Measurements from ENCODE around the gene GPR108.
"Not testable (repeated sequence)": the region's sequence is repeated elsewhere in the genome, so short reads cannot be mapped to it uniquely, and the experiment has no call there.

The GPR108 gene

DNA sequence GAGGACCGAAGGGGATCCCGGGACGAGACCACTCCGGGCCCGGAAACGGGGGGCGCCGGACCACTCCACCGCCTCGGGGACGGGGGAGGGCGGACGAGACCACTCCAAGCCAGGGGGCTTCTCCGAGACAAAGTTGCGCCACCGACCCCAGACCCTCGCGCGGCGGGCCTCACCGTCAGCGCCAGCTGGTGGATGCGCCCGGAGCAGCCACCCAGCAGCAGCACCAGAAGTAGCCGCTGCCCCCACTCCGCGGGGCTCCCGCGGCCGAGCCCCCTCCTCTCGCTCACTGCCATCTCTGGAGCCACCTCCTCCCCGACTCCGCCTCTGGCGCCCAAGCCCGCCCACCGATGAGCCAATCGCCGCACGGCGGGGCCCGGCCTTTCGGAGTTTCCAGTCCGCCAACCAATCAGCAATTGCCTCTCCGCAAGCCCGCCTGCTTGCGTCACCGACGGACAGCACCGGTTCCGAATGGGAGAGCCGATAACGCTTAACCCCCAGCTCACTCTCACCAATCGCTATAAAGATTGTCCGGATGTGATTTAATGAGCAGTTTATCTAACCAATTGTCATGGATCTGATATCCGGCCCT lies at the start of gene GPR108:
GPR108 (minus strand) TSS at position 297 of the 589 bp plus-strand sequence; CDS start at position 293, 4 bp downstream.
- DNase-seq (ENCODE audit: low read depth in 2 of 2), result peak; percentile 99 to 100

DNA sequence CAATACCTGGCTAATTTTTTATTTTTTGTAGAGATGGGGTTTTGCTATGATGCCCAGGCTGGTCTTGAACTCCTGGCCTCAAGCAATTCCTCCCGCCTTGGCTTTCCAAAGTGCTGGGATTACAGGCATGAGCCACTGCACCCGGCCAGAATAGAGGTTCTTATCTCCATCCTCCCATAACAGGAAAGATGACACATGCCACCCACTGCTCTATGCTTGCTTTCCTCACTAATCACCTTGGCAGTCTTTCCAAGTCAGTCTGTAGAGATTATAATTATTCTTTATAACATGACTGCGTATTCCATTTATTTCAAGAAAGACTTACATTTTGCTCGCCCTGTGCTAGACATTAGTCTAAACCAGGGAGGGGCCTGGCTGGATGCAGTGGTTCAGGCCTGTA lies 41.8 kb upstream of the GPR108 start:
- no peak for DNase-seq (ENCODE audit: low read depth in 2 of 2)

DNA sequence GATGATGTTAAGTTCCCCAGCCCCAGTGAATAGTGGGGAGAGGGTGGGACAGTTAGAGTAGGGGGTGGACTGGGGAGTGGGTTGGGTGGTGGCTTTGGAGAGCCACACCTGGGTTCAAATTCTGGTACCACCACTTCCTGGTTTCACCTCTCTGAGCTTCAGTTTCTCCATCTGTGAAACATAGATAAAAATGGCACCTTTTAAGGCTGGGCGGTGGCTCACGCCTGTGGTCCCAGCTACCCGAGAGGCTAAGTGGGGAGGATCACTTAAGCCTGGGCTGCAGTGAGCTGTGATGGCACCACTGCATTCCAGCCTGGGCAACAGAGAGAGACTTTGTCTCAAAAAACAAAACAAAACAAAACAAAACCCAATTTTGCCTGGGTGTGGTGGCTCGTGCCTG lies 41.0 kb upstream of the GPR108 start:
- DNase-seq (ENCODE audit: low read depth in 2 of 2), result no peak

DNA sequence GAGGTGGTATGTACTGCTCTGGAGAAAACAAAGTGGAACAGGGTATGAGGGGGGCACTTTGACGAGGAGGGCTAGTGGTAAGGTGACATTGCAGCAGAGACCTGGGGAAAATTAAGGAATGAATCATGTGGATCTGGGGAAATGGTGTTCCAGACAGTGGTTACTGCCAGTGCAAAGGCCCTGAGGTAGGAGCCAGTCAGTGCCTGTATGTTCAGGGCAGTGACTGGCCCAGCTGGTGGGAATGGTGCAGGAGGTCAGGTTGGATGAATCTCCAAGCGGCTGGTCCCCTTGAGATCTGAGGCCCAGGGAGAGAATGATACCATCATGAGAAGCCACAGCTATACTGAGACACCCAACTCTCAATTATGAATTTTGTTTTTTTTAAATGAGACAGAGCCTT lies 40.1 kb upstream of the GPR108 start:
- DNase-seq (ENCODE audit: low read depth in 2 of 2), result no peak

DNA sequence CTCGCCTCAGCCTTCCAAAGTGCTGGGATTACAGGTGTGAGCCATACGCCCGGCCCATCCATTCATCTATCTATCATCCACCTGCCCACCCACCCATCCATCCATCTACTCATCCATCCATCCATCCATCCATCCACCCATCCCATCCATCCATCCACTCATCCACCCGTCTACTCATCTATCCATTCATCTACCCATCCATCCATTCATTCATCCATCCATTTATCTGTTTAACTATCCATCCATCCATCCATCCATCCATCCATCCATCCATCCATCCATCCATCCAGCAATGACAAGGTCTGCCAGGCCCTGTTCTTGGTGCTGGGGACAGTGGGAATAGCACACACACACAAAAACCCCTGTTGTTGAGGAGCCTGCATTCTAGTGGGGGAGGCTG lies 39.6 kb upstream of the GPR108 start:
- DNase-seq (ENCODE audit: low read depth in 2 of 2), result no peak

DNA sequence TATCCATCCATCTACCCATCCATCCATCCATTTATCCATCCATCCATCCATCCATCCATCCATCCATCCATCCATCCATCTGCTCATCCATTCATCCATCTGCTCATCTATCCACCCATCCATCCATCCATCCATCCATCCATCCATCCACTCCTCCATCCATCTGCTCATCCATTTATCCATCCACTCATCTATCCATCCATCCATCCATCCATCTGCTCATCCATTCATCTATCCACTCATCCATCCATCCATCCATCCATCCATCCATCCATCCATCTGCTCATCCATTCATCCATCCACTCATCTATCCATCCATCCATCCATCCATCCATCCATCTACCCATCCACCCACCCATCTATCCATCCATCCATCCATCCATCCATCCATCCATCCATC lies 38.7 kb upstream of the GPR108 start:
- not testable (repeated sequence) for DNase-seq (ENCODE audit: low read depth in 2 of 2)

DNA sequence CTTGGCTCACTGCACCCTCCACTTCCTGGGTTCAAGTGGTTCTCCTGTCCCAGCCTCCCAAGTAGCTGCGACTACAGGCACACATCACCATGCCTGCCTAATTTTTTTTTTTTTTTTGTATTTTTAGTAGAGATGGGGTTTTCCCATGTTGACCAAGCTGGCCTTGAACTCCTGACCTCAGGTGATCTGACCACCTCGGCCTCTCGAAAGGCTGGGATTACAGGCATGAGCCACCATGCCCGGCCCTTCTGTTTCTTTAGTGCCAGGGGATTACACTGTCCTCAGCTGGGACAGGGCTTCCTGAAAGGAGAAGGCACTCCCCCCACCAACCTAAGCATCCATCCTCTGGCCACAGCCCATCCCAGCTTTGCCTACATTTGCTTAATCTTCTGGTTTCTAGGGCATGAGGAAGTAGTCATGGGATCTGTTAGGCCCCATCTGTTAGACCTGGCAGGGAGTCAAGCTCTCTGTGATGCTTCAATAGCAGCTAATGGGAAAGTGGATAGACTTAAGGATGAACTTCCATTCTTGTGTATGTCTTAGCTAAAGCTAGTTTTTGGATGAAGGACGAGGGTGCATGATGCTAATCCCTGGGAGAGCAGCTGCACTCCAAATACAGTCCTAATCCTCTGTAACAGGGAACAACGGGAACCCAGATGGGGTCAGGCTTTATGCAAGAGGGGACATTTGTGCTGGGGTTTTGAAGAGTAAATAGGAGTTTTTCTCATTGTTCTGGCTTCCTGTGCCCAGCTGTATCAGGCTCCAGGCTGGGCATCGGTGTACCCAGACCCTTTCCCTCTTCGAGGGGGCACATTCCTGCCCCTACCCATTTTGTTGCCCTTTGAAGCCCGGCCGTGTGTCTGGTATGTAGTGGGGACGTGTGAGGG lies 37.7 kb upstream of the GPR108 start:
- no peak for DNase-seq (ENCODE audit: low read depth in 2 of 2)

DNA sequence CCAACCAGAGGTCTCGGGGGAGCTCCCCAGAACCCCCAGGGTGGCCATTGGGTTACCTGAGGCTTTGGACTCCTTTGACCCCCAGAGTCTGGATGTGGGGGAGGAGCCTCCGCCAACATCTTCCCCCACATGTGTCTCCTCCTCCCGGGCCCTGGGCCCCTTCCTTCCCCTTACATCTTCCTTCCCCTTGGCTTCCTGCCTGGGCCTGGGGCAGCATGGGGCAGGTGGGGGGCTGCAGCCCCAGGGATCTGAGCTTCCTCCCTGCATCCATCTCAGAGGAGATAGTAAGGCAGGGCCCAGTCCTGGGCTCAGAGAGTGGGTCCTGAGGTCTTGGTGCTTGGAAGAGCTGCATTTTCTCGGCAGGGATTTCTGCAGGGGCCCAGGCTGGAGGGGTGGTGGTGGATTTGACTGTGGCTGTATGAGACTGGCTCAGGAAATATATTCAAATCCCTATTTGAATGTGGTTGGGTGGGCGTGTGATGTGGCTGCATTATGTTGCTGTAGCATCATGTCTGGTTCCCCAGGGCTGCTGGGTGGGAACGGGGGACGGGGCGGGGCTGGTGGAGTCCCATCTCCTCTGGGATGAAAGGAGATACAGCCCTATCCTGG lies 36.0 kb upstream of the GPR108 start:
- peak; percentile 28 to 59 for DNase-seq (ENCODE audit: low read depth in 2 of 2)

DNA sequence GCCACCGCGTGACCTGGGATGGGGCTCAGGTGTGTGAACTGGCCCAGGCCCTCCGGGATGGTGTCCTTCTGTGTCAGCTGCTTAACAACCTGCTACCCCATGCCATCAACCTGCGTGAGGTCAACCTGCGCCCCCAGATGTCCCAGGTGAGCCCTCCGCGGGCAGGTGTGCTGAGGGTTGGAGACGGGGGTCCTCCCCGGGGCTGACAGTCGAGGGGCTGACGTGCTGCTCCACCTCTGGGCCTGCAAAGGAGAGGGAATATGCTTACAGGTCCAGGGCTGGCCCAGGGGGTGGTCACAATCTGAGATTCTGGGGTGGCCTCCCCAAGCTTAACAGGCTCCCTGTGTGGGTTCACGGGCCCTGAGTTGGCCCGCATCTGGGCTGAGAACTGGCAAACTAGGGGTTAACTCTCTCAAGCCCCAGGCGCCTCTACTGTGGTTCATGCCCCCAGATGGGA lies 35.5 kb upstream of the GPR108 start:
- no peak for DNase-seq (ENCODE audit: low read depth in 2 of 2)

DNA sequence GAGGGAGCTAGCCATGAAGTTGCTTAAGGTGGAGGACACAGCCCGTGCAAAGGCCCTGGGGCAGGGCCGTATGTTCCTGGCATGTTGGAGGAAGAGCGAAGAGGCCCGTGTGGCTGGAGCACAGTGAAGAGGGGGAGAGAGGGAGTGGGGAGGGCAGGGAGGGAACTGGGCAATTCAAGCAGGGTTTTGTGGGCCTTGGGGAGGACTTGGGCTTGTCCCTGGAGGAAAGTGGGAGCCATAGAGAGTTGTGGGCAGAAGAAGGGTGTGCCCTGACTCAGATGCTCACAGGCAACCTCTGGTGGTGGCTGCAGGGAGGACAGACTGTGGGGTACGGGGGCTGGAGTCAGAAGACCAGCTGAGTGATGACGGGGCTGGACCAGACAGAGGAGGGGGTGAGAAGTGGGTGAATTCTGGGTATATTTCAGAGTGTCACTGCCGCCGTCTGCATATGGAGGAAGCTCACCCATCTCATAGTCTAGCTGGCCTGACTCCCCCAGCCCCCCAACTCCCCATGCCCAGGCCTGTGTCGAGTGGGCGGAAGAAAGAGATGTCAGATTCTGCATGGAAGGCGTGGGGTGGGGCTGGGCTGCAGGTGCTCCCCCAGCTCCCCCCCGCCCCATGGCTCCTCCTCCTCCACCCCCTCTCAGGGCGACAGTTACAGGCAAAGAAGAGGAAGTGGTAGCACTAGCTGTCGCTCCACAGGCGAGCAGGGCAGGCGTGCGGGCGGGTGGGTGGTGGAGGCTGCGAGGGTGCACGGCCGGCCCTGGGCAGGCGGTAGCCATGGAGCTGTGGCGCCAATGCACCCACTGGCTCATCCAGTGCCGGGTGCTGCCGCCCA lies 34.9 kb upstream of the GPR108 start, which contains the start of gene VAV1:
VAV1 (plus strand) TSS at position 681 of the 838 bp plus-strand sequence; CDS start at position 781, 100 bp downstream.
- peak; percentile 47 to 77 for DNase-seq (ENCODE audit: low read depth in 2 of 2)

DNA sequence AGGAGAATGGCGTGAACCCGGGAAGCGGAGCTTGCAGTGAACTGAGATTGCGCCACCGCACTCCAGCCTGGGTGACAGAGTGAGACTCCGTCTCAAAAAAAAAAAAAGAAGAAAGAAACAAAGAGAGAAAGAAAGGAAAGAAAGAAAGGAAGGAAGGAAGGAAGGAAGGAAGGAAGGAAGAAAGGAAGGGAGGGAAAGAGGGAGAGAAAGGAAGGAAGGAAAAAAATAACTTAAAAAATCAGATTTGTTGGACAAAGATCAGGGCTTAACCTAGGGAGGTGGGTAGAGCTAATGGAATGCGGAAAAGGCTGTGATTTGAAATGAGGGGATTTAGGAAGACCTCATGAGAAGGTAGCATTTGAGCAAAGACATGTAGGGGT lies 34.3 kb upstream of the GPR108 start:
- not testable (repeated sequence) for DNase-seq (ENCODE audit: low read depth in 2 of 2)

DNA sequence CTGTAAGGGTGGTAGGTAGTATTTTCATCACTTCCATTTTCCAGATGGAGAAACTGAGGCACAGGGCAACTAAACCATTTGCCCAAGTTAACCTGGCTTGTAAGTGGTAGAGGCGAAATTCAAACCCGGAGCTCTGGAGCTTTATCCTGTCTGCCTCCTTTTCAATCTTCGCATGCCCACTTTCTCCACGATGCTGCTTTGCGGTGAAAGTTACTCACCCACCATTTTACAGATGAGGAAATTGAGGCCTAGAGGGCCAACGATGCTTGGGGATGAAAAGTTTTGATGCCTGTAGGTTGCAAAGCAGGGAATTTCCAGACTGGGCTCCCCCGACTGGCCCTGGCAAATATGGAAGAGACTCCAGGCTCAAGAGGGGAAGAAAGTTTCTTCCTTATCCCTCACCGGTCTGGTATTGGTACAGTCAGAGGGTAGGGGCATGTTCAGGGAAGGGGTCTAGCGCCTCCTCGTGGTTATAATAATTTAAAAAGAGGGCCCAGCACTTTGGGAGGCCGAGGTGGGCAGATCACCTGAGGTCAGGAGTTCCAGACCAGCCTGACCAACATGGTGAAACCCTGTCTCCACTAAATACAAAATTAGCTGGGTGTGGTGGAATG lies 31.7 kb upstream of the GPR108 start:
- no peak for DNase-seq (ENCODE audit: low read depth in 2 of 2)

DNA sequence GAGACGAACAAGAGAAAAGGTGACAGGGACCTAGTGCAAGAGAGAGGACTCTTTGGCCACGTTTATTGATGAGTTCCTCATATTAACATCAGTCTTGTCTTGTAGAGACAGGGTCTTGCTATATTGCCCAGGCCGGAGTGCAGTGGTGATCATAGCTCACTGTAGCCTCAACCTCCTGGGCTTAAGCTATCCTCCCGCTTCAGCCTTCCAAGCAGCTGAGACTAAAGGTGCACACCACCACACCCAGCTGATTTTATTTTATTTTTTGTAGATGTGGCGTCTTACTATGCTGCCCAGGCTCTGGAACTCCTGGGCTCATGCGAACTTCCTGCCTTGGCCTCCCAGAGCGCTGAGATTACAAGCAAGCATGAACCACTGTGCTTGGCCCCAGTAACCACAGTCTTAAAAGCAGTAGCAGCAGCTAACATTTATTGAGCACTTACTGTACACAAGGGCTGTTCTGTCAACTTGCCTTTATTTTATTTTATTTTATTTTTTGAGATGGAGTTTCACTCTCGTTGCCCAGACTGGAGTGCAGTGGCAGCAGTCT lies 30.9 kb upstream of the GPR108 start:
- DNase-seq (ENCODE audit: low read depth in 2 of 2), result no peak

DNA sequence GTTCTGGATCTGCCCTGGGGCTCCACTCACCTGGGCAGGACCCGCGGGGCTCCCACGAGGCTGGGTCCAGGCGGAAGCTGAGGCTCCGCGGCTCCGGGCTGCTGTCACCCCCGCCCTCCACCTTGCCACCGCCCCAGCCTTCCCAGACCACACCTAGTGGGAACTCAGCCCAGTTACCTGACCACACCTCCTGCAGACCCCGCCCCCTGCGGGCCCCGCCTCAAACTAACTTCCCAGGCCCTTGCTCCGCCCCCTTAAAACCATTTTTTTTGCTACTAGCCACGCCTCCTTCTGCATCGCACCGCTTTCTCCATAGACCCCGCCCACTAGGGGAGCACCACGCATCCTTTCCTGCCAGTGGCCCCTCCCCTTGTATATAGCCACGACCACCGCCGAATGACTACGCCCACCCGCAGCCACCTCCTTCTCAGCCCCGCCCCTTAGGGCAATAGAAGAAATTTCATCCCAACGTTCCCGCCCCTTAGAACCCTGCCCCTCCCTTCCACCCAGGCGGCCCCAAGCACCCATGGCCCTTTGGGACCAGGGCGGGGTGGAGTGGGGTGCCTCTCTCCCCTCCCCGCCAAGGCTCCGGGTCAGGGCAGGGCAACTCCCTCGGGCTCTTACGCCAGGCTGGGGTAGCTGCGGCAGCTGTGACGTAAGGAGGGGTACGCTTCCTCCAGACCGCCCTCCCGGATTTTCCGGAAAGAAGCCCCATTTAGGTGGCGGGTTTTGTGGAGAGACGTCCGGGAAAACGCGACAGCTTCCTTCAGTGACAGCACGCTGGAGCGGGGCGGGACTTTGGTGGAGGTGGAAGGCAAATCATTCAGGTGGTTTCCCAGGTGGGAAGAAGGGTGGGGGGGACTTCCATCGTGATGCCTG lies 30.2 kb upstream of the GPR108 start, which contains the start of gene SH2D3A:
SH2D3A (minus strand) TSS at position 79 of the 879 bp plus-strand sequence. CDS start 3,687 bp downstream, outside the sequence.
- DNase-seq (ENCODE audit: low read depth in 2 of 2), result peak; percentile 88 to 93

DNA sequence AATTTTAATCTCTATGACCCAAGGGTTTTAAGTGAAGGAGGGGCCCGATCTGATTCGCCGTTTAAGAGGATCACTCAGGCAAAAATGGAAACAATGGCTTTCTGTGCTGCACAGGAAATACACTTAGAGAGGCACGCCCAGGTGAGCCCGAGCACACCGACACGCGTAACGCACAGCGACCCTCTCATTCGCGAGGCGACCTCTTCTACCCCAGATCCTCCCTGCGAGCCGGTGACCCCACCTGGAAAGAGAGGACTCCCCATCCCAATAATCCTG lies 29.6 kb upstream of the GPR108 start:
- no peak for DNase-seq (ENCODE audit: low read depth in 2 of 2)

DNA sequence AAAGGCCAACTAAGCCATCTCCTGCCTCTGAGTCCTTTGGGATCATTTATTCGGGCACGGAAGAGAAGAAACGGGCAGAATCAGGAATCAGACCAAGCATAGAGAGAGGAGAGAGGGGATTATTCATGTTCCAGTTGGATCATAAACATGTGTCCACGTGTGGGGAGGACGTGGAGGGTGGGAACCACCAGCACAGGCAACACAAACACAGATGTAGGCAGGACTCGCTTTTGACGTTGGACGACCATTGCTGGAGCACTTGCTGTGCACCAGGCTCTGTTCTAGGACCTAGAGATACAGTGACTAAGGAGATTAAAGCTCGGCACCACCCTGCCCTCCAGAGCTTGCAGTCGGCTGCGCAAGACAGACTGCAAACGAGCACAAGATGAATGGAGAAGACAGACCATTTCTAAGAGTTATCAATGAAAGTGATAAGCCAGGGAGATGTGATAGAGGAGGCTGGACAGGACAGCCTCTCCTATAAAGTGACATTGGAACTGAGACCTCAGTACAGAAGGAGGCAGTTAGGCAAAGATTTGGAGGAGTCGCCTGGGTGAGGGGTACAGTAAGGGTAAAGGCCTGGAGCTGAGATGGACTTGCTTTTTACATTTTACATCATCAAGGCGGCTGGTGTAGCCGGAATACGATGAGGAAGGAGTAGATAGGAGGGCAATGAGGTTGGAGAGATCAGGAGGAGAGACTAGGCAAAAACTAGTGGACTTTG lies 29.1 kb upstream of the GPR108 start:
- no peak for DNase-seq (ENCODE audit: low read depth in 2 of 2)

DNA sequence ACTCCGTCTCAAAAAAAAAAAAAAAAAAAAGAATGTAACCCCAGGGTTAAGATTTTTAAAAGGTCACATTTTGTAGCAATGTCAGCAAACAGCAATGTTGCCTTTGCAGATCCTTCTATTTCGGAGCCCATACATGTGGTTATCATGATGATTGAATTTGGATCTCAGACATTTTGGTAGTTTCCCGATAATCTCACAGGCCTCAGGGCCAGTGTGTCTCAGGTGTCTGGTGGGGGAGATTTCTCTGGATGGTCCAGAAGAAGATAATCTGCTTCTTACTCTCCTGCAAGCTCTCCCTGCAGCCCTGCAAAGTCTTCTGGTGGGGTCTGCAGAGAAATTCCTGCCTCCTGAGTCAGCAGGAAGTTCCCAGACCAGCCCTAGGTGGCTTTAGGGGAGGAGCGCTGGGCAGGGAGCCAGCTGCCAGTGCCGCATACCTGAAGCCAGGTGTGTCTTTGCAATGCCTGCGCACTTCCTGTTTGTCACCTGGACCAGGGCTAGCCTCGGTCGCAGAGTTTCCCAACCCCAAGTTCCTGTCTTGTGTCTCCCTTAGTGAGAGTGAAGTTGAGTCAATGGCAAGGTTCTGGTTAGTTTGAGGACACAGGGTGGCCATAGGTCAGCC lies 28.5 kb upstream of the GPR108 start:
- DNase-seq (ENCODE audit: low read depth in 2 of 2), result no peak

DNA sequence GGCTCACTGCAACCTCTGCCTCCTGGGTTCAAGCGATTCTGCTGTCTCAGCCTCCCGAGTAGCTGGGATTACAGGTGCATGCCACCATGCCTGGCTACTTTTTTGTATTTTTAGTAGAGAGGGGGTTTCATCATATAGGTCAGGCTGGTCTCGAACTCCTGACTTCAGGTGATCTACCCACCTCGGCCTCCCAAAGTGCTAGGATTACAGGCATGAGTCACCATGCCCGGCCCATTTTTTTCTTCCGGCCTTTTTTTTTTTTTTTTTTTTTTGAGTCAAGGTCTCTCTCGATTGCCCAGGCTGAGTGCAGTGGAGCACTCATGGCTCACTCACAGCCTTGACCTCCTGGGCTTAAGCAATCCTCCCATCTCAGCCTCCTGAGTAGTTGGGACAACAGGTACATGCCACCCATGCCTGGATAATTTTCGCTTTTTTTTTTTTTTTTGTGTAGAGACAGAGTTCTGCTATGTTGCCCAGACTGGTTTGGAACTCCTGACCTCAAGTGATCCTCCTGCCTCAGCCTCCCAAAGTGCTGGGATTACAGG lies 24.9 kb upstream of the GPR108 start:
- not testable (repeated sequence) for DNase-seq (ENCODE audit: low read depth in 2 of 2)

All from stimulated activated CD4-positive, alpha-beta T cell treated with anti-CD3 and anti-CD28 coated beads, Interleukin-12 subunit alpha, Interleukin-12 subunit beta, amount 100 ng/mL, for 24 hours (primary cell).